Caki2 (cell line): Measurements from ENCODE around the gene NPB. TPM values are rescaled to one million over a fixed set of nuclear protein-coding genes. Genes with fewer than 3 reads are reported as not detected.

Experiments
- DNase-seq: peaks from one replicate; pipeline ENCODE4 v3.0.0-alpha.2; 2015; ENCODE audit warnings: low read depth
- in situ Hi-C: cut with HindIII; loops from 2 replicates; pipeline ENCODE4 v1.10.0; 2016; ENCODE audit warnings: low sequenced_read_pairs, low pct_unique_long_range_greater_than_20kb, mixed read lengths
- total RNA-seq: library from RNA; depleted of rRNA; stranded (reverse); fragments of >200 nt; shearing (Covaris generic); gene quantifications from 2 replicates; pipeline ENCODE4 v1.2.3, GENCODE V29; 2014; ENCODE audit warnings: low replicate concordance; rRNA removed

The NPB gene
- total RNA-seq = 0.07 and 5.4 TPM in 2 replicates

- no peak for DNase-seq
- in situ Hi-C loops = no loop called here
Measured at GRCh38 chr17:81902023-81902652, at the start of gene NPB. Gene NPB (plus strand): TSS chr17:81902238. CDS start chr17:81902278, 40 bp downstream.

- in situ Hi-C loops = no loop called here
- no peak for DNase-seq
Measured at GRCh38 chr17:81854974-81855774, 46.9 kb upstream of the NPB start.

GRCh38 chr17:81858170-81858966 lies 43.7 kb upstream of the NPB start:
- no peak for DNase-seq
- in situ Hi-C loops = no loop called here

GRCh38 chr17:81858967-81859905 lies 42.8 kb upstream of the NPB start:
- in situ Hi-C loops = no loop called here
- DNase-seq = no peak

- DNase-seq = no peak
- in situ Hi-C loops = no loop called here
Measured at GRCh38 chr17:81859906-81860755, 41.9 kb upstream of the NPB start, which contains the start of gene P4HB. Gene P4HB (minus strand): TSS chr17:81860535. CDS start chr17:81860471, 64 bp downstream.

GRCh38 chr17:81860756-81861568 lies 41.1 kb upstream of the NPB start:
- in situ Hi-C loops = no loop called here
- peak; percentile 100 for DNase-seq

- in situ Hi-C loops = no loop called here
- DNase-seq = no peak
Measured at GRCh38 chr17:81863123-81863675, 38.8 kb upstream of the NPB start.

- no peak for DNase-seq
- in situ Hi-C loops = no loop called here
Measured at GRCh38 chr17:81863833-81864768, 37.9 kb upstream of the NPB start.

- DNase-seq = no peak
- in situ Hi-C loops = no loop called here
Measured at GRCh38 chr17:81865358-81865732, 36.7 kb upstream of the NPB start.

- in situ Hi-C loops = no loop called here
- DNase-seq = no peak
Measured at GRCh38 chr17:81865733-81866439, 36.2 kb upstream of the NPB start.

GRCh38 chr17:81866440-81867169 lies 35.4 kb upstream of the NPB start:
- no peak for DNase-seq
- in situ Hi-C loops = no loop called here

- in situ Hi-C loops = no loop called here
- DNase-seq = peak; percentile 56
Measured at GRCh38 chr17:81867170-81867990, 34.7 kb upstream of the NPB start.

GRCh38 chr17:81867991-81868673 lies 33.9 kb upstream of the NPB start:
- in situ Hi-C loops = no loop called here
- peak; percentile 77 for DNase-seq
